ENCODE measurements around the gene LEF1.

GRCh38 chr4:108185252-108185651 is 16.5 kb upstream of the LEF1 start:
- no peak for TF ChIP-seq CTCF (IDR thresholded peaks at IDR 0.05)
- TF ChIP-seq POLR2AphosphoS5 (IDR thresholded peaks at IDR 0.05; ENCODE audit: insufficient read depth in 1 of 2, low read depth in 1 of 2): no peak
- TF ChIP-seq POLR2A (IDR thresholded peaks at IDR 0.05): no peak
